AG09319 (cell line): ENCODE measurements around the gene PKP1.
A peak's percentile ranks its signal among the peaks of the same experiment; 100 is the strongest.

Experiments used
- DNase-seq: peaks from one replicate; pipeline ENCODE4 v3.0.0-alpha.2; 2010; ENCODE audit warnings: low read depth; ENCODE audit errors: extremely low read depth
- TF ChIP-seq, protein P1 (sequence below): IDR thresholded peaks from 2 replicates; pipeline ENCODE4 v1.5.1; 2011; ENCODE audit warnings: low read depth, mild to moderate bottlenecking, inconsistent platforms, low read length, moderate library complexity

PKP1 gene

DNA sequence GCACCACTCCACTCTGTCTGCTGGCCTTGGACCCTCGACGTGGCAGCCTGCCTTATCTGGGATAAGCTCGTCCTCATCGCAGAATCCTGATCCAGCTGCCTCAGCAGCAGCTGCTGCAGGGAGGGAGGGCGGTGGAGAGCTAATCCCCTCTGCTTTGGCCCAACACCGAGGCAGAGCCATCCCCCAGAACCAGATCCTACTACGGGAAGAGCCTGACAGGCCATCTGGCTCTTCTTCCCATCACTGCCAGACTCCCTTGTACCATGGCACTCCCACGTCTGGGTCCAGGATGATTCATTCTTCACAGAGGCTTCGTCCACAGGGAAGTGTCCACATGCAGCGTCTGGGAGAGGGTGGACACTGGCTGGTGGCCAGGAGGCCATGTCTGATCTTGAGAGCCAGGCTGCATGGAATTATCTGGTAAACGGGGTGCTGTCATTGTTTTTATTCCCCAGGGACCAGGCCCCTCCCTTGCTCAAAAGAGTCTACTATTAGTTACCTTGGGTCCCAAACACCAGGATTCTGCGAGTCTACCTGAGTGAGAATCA, 14.6 kb upstream of the PKP1 start:
- DNase-seq = no peak
- TF ChIP-seq, protein P1, sequence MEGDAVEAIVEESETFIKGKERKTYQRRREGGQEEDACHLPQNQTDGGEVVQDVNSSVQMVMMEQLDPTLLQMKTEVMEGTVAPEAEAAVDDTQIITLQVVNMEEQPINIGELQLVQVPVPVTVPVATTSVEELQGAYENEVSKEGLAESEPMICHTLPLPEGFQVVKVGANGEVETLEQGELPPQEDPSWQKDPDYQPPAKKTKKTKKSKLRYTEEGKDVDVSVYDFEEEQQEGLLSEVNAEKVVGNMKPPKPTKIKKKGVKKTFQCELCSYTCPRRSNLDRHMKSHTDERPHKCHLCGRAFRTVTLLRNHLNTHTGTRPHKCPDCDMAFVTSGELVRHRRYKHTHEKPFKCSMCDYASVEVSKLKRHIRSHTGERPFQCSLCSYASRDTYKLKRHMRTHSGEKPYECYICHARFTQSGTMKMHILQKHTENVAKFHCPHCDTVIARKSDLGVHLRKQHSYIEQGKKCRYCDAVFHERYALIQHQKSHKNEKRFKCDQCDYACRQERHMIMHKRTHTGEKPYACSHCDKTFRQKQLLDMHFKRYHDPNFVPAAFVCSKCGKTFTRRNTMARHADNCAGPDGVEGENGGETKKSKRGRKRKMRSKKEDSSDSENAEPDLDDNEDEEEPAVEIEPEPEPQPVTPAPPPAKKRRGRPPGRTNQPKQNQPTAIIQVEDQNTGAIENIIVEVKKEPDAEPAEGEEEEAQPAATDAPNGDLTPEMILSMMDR = no peak

DNA sequence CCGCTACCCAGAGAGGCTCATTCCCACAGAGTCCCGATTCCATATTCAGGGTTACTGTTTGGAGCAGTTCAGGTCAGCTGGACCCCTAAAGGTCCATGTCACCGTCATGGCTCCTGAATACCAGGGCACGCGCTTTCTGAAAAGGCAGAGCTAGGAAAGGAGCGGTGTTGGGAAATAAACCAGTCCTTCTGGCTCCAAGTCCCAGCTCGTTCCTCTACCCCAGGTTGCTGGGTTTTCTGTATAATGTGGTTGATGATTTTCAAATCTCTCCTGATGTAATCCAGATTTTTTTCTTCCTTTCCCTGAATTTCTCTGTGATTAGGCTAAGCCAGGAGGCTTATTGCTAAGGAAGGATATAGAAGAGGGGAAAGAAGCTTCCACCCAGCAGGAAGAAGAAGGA, 14.0 kb upstream of the PKP1 start:
- TF ChIP-seq, protein P1 = no peak
- DNase-seq = no peak

DNA sequence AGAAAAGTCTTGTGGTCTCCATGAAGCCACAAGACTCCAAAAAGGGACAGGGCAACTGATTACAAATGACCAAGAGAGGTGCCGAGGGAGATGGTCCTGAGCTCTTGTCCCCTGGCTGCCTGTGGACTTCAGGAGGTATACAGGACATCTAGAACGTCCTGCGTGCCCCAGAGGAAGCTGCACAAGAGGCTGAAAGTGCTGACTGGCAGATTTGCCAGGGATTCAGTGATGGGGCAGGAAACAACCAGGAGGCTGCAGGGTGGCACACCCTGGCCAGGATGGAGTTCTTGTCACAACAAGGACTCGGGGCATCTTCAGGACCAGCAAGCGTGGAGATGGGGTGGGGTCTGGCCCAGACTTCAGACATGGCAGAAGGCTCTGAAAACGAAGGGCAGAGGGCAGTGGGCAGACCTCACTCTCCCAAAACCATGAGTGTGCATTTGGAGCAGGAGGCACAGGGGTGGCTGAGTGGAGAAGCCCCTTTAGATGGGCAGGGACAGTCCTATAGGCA, 13.4 kb upstream of the PKP1 start:
- DNase-seq = no peak
- TF ChIP-seq, protein P1 = no peak

DNA sequence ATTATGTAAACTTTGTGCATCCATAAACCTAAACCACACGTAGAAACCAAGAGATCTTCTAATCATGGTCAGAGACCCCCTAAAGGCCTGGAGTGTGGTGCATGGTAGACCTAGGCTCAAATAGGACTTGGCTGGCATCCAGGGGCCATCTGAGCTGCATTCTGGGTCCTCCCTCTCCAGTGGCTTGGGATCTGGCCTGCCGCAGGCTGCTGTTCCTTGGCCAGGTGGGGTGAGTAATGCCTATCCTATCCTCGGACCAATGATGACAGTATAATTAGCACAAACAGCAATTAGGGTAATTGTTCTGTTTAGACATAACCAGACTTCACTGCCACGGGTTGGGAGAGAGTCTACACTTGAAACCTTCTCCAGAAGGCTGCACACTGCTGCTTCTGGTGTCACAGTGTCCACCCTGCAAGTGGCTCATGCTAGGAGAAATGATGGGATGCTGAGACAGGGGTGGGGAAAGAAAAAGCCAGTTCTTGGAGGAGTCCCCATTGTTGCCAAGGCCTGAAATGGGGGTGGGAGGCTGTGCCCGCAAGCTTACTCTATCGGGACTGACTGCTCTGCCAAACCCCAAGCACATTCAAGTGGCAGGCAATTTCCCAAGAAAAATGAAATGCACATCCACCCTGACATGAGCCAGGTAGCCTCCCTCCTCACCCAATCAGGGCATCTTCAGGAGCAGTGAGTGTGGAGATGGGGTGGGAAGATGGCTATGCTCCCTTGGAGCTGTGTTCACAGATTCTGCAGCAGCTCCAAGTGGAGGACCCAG, 12.5 kb upstream of the PKP1 start:
- no peak for DNase-seq
- TF ChIP-seq, protein P1 = no peak

DNA sequence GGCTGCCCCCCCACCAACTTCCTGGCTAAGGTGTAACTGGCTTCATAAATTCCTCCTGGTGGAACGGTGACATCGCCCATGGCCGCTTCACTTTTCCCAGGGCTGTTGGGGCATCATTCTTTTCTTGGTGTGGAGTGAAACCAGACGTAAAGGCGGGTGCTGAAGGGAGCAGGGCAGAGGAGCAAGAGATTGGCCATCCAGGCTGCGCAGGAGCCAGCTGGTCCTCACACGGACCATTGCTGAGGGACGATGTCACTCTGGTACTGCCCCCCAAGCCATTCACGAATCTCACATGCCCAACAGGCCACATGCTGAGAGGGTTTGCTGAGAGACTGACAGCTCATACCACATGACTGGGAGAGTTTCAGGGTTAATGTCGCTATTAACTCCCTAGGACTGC, 10.5 kb upstream of the PKP1 start:
- TF ChIP-seq, protein P1 = no peak
- no peak for DNase-seq

DNA sequence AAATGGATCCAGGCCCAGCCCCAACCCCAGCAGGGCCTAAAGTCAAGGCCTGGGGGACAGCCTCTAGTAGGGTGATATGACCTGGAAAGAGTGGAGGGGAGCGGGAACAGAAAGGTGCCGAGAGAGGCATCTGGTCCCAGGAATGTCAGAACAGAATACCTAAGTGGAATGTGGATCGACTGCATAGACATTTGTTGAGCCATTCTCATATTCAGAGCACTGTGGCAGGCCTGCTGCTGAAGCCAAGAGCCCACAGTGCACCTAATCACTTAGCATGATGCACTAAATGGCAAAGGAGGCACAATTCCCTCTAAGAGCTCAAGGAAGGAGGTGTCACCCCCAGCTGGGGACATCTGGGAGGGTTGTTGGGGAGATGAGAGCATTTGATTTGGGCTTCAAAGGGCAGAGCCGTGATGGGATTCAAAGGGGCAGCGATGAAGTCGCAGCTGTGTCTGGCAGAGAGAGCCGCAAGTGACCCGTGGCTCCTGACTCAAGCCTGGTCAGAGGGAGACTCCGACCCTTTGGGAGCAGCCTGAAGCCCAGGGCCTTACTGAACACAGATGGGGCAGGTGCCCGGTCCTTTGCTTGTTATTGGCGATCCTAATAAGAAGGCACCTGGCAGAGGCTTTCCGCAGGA, 8.6 kb upstream of the PKP1 start:
- TF ChIP-seq, protein P1 = no peak
- no peak for DNase-seq

DNA sequence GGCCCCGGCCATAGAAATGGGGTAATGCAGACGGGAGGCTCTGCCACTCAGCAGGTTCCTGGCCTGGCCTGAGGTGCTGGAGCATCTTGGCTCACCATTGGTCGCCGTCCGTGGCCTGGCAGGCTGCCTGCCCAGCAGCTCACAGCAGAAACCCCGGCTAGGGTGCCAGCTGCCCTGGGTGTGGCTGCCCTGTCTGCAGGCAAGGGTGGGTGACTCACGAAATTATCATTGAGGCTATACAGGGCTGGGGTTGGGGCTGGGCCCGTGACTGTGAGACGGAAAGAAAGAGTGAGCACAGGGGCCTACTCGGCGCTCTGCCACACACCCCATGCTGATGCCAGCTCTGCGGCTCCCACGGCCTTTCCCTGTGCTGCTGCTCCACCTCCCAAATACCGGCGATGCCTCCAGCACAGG, 8.0 kb upstream of the PKP1 start:
- peak; percentile 62 for DNase-seq
- TF ChIP-seq, protein P1 = no peak
